PC-3 (cell line): ENCODE measurements around the gene MACROH2A2. TPM values are rescaled to one million over a fixed set of nuclear protein-coding genes. Genes with fewer than 3 reads are reported as not detected.
"Not testable (repeated sequence)": the region's sequence is repeated elsewhere in the genome, so short reads cannot be mapped to it uniquely, and the experiment has no call there.

Experiments used
- ATAC-seq: fragments of 200-7000 bp; cut with Tn5 transposase; 2 replicates; pipeline ENCODE4 v1.9.1; 2020; ENCODE audit warnings: mild to moderate bottlenecking, moderate library complexity
- BruUV-seq: library from RNA; stranded (reverse); fragments of 400-500 nt; replicated peaks from 2 replicates; lab custom pipeline; 2021; lab: Mats Ljungman, UMichigan
- CTCF ChIA-PET: fragments of 300-600 bp; sonication (Branson Sonifier 250); formaldehyde crosslinking; loops from one replicate; lab custom pipeline; 2022; ENCODE audit warnings: antibody characterized with exemption; lab: Charles Lee
- POLR2A ChIA-PET: fragments of 300-600 bp; sonication (Branson Sonifier 250); formaldehyde crosslinking; loops from one replicate; lab custom pipeline; 2022; ENCODE audit warnings: antibody characterized with exemption; ENCODE audit not compliant: unreplicated experiment; lab: Charles Lee
- DNase-seq: peaks from one replicate; pipeline ENCODE4 v3.0.0-alpha.2; 2015
- H2AFZ ChIP-seq: fragments of 300-600 bp; sonication (generic); 2 replicates; pipeline ENCODE4 v1.6.0; 2016; ENCODE audit warnings: antibody characterized with exemption, low read length
- H3F3A ChIP-seq: fragments of 300-600 bp; sonication (generic); one replicate; pipeline ENCODE4 v1.6.0; 2017; ENCODE audit warnings: antibody characterized with exemption, low read length, control low read depth, mild to moderate bottlenecking; ENCODE audit not compliant: unreplicated experiment
- H3K27ac ChIP-seq: fragments of 300-600 bp; sonication (generic); 2 replicates; pipeline ENCODE4 v1.5.1; 2016; ENCODE audit warnings: mild to moderate bottlenecking, low read length
- H3K27me3 ChIP-seq: fragments of 300-600 bp; sonication (generic); 2 replicates; pipeline ENCODE4 v1.6.1; 2016; ENCODE audit warnings: low read length, mixed read lengths
- H3K36me3 ChIP-seq: fragments of 300-600 bp; sonication (generic); 2 replicates; pipeline ENCODE4 v1.6.1; 2016; ENCODE audit warnings: low read depth, mixed run types, low read length, mixed read lengths
- H3K4me1 ChIP-seq: fragments of 300-600 bp; sonication (generic); 2 replicates; pipeline ENCODE4 v1.5.1; 2016; ENCODE audit warnings: low read length; ENCODE audit not compliant: insufficient read depth
- H3K4me2 ChIP-seq: fragments of 300-600 bp; sonication (generic); 2 replicates; pipeline ENCODE4 v1.6.0; 2016; ENCODE audit warnings: low read length
- H3K4me3 ChIP-seq: fragments of 300-600 bp; sonication (generic); 2 replicates; pipeline ENCODE4 v1.5.1; 2016; ENCODE audit warnings: mild to moderate bottlenecking, low read length, mixed read lengths
- H3K79me2 ChIP-seq: fragments of 300-600 bp; sonication (generic); 2 replicates; pipeline ENCODE4 v1.6.1; 2017; ENCODE audit warnings: low read length, mixed read lengths
- H3K9ac ChIP-seq: fragments of 300-600 bp; sonication (generic); 2 replicates; pipeline ENCODE4 v1.6.0; 2016; ENCODE audit warnings: mild to moderate bottlenecking, low read length
- H3K9me2 ChIP-seq: fragments of 300-600 bp; sonication (generic); replicated peaks from 2 replicates; pipeline ENCODE4 v1.6.1; 2016; ENCODE audit warnings: mixed run types, low read length, mixed read lengths
- H3K9me3 ChIP-seq: fragments of 300-600 bp; sonication (generic); 2 replicates; pipeline ENCODE4 v1.6.1; 2016; ENCODE audit warnings: low read length, mixed read lengths
- H4K20me1 ChIP-seq: fragments of 300-600 bp; sonication (generic); 2 replicates; pipeline ENCODE4 v1.6.1; 2016; ENCODE audit warnings: low read length, mixed read lengths
- CTCF ChIP-seq: fragments of 300-600 bp; sonication (generic); conservative IDR thresholded peaks from 2 replicates; pipeline ENCODE4 v1.5.1; 2017; ENCODE audit warnings: antibody characterized with exemption, low read depth, mild to moderate bottlenecking, low read length
- EZH2 ChIP-seq: fragments of 300-600 bp; sonication (generic); IDR thresholded peaks from one replicate; pipeline ENCODE4 v1.6.1; 2017; ENCODE audit warnings: antibody characterized with exemption, mild to moderate bottlenecking, low read length; ENCODE audit not compliant: unreplicated experiment
- EZH2phosphoT487 ChIP-seq: fragments of 300-600 bp; sonication (generic); IDR thresholded peaks from 2 replicates; pipeline ENCODE4 v1.6.1; 2018; ENCODE audit warnings: mild to moderate bottlenecking, antibody characterized with exemption, low read length, borderline replicate concordance
- intact Hi-C: fragments of 100-400 bp; cut with micrococcal nuclease; formaldehyde crosslinking; loops from 2 replicates; pipeline ENCODE4 v1.9.0; 2023
- total RNA-seq: library from RNA; depleted of rRNA; stranded (reverse); fragments of >200 nt; gene quantifications from 2 replicates; pipeline ENCODE4 v1.2.3, GENCODE V29; 2014

MACROH2A2 gene
- total RNA-seq, 1 experiment from 2014 or later: 86.7 TPM

DNA sequence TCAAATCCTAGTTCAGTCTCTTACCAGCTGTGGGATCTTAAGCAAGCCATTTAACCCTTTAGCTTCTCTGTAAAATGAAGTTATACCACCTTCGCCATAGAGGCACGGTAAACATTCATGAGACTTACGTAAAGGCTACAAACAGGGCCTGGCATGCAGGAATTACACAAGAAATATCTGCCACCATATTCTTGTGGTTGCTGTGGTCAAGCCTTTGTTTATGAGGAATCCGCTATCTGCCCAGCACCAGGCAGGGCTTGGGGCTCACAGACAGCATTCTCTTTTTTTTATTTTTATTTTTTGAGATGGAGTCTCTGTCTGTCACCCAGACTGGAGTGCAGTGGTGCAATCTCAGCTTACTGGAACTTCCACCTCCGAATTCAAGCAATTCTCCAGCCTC lies 70.1 kb downstream of the MACROH2A2 start:
- no TSS peak for BruUV-seq
- H4K20me1 ChIP-seq: no peaks in the 10 kb centered on the region
- TF ChIP-seq EZH2phosphoT487 (no peak), CTCF (no peak), EZH2 (no peak)
- no peak overlapping the region for H3K9ac ChIP-seq
- H3K4me2 ChIP-seq: no peak overlapping the region
- H3K27me3 ChIP-seq: no peaks in the 10 kb centered on the region
- DNase-seq: no peak
- H3K9me2 ChIP-seq: no peaks in the 10 kb centered on the region
- intact Hi-C loops: no loop called here
- ChIA-PET CTCF (no interaction called here), POLR2A (no interaction called here)
- no peak for ATAC-seq
- H3K9me3 ChIP-seq: no peaks in the 10 kb centered on the region
- H3K27ac ChIP-seq: no peak overlapping the region
- H3K4me1 ChIP-seq: no peaks in the 10 kb centered on the region
- H2AFZ ChIP-seq: no peak overlapping the region
- no peak overlapping the region for H3K4me3 ChIP-seq
- peaks cover 35% of the 10 kb centered on the region for H3K36me3 ChIP-seq
- H3F3A ChIP-seq: no peaks in the 10 kb centered on the region
- H3K79me2 ChIP-seq: peaks cover 3% of the 10 kb centered on the region

GRCh38 chr10:70123166-70123565 lies 70.5 kb downstream of the MACROH2A2 start:
- H3F3A ChIP-seq, H3K4me2 ChIP-seq, DNase-seq, H3K4me3 ChIP-seq, POLR2A ChIA-PET, H3K4me1 ChIP-seq, H3K9ac ChIP-seq, H3K9me3 ChIP-seq, H3K27me3 ChIP-seq, H3K79me2 ChIP-seq, H2AFZ ChIP-seq, H3K9me2 ChIP-seq, H4K20me1 ChIP-seq, intact Hi-C loops, ATAC-seq, BruUV-seq, H3K27ac ChIP-seq: not testable (repeated sequence)
- H3K36me3 ChIP-seq: peaks cover 31% of the 10 kb centered on the region
- CTCF ChIA-PET: interaction anchor here (0.7 kb wide), 1 partner anchor 128 kb away, joined by 3 read pairs; no protein-coding TSS in a partner anchor

- H3K4me3 ChIP-seq: no peak overlapping the region
- POLR2A ChIA-PET: no interaction called here
- no peak overlapping the region for H3K4me2 ChIP-seq
- no peaks in the 10 kb centered on the region for H3K4me1 ChIP-seq
- no peaks in the 10 kb centered on the region for H3K27me3 ChIP-seq
- CTCF ChIA-PET: interaction anchor here (0.7 kb wide), 1 partner anchor 128 kb away, joined by 3 read pairs; no protein-coding TSS in a partner anchor
- intact Hi-C loops: no loop called here
- H3K9me3 ChIP-seq: no peaks in the 10 kb centered on the region
- no peak for TF ChIP-seq CTCF
- TF ChIP-seq EZH2phosphoT487: no peak
- TF ChIP-seq EZH2: no peak
- ATAC-seq (no peak), DNase-seq (no peak)
- no peak overlapping the region for H3K9ac ChIP-seq
- H3K79me2 ChIP-seq: peaks cover 8% of the 10 kb centered on the region
- H2AFZ ChIP-seq: no peak overlapping the region
- no peaks in the 10 kb centered on the region for H3F3A ChIP-seq
- H3K27ac ChIP-seq: no peak overlapping the region
- H4K20me1 ChIP-seq: no peaks in the 10 kb centered on the region
- no TSS peak for BruUV-seq
- H3K9me2 ChIP-seq: no peaks in the 10 kb centered on the region
- H3K36me3 ChIP-seq: peaks cover 25% of the 10 kb centered on the region
Measured at GRCh38 chr10:70123817-70124216, 71.2 kb downstream of the MACROH2A2 start.
